HepG2 (cell line): Measurements from ENCODE around the gene GPAT3. TPM values are rescaled to one million over a fixed set of nuclear protein-coding genes. Genes with fewer than 3 reads are reported as not detected.
A peak's percentile ranks its signal among the peaks of the same experiment; 100 is the strongest.
"Not testable (repeated sequence)": the region's sequence is repeated elsewhere in the genome, so short reads cannot be mapped to it uniquely, and the experiment has no call there.

Source experiments
- ATAC-seq: fragments of 200-7000 bp; cut with Tn5 transposase; 3 replicates; pipeline ENCODE4 v1.9.1; 2020; ENCODE audit warnings: mild to moderate bottlenecking, moderate library complexity
- BruUV-seq: library from RNA; stranded (reverse); fragments of 400-500 nt; replicated peaks from 2 replicates; lab custom pipeline; 2021; lab: Mats Ljungman, UMichigan
- CTCF ChIA-PET: fragments of 300-600 bp; formaldehyde crosslinking; extraction: SDS; loops from one replicate; lab custom pipeline; 2021; ENCODE audit warnings: low total read pairs, inconsistent platforms, low intra/inter-chr PET ratio; lab: Yijun Ruan, JAX
- POLR2A ChIA-PET: fragments of 350-600 bp; sonication (Branson Sonifier 250); formaldehyde crosslinking; loops from one replicate; lab custom pipeline; 2020; ENCODE audit warnings: antibody characterized with exemption, inconsistent platforms; lab: Yijun Ruan, JAX
- DNase-seq: peaks from one replicate; pipeline ENCODE4 v3.0.0-alpha.2; 2015; ENCODE audit warnings: low spot score
- FAIRE-seq: peaks from 3 replicates; lab custom pipeline; 2011; peaks lifted over from hg19 to GRCh38; lab: Jason Lieb, UNC
- H2AFZ ChIP-seq: one replicate; pipeline ENCODE4 v1.6.1; 2011; ENCODE audit warnings: low read length, inconsistent platforms
- H3K27ac ChIP-seq: fragments of 300-600 bp; 3 replicates; pipeline ENCODE4 v1.8.0; 2011; ENCODE audit warnings: mixed run types, mild to moderate bottlenecking, mixed read lengths, low read length, inconsistent platforms; ENCODE audit not compliant: insufficient read depth; ENCODE audit errors: extremely low read length
- H3K27me3 ChIP-seq, 2 experiments: fragments of 200-600 bp in 1 of 2; 2 replicates in 1 of 2; 3 replicates in 1 of 2; pipeline versions ENCODE4 v1.6.0 to v1.8.0; 2011; ENCODE audit warnings: low read length in 2 of 2, mild to moderate bottlenecking in 2 of 2, moderate library complexity in 2 of 2, inconsistent platforms in 1 of 2; ENCODE audit not compliant: insufficient read depth in 2 of 2, control insufficient read depth in 1 of 2
- H3K36me3 ChIP-seq, 2 experiments: fragments of 200-600 bp in 1 of 2; replicated peaks in 1 of 2; 2 replicates in 1 of 2; 3 replicates in 1 of 2; pipeline versions ENCODE4 v1.5.1 to v1.8.0; 2011; ENCODE audit warnings: low read length in 2 of 2, inconsistent platforms in 1 of 2; ENCODE audit not compliant: insufficient read depth in 2 of 2, control insufficient read depth in 1 of 2
- H3K4me1 ChIP-seq: 2 replicates; pipeline ENCODE4 v1.5.1; 2012; ENCODE audit warnings: low read length, inconsistent platforms; ENCODE audit not compliant: insufficient read depth
- H3K4me2 ChIP-seq: 2 replicates; pipeline ENCODE4 v1.6.0; 2011; ENCODE audit warnings: low read depth, low read length, inconsistent platforms
- H3K4me3 ChIP-seq, 3 experiments: fragments of 200-600 bp in 1 of 3; sonication (generic), shearing (Covaris generic) in 1 of 3; replicated peaks in 1 of 3; 2 replicates each; pipeline ENCODE4 v1.5.1; 2011 to 2016; ENCODE audit warnings: low read length in 3 of 3, inconsistent platforms in 2 of 3, low read depth in 2 of 3, mild to moderate bottlenecking in 2 of 3, control low read depth in 1 of 3, mixed read lengths in 1 of 3; ENCODE audit not compliant: insufficient read depth in 1 of 3
- H3K79me2 ChIP-seq: one replicate; pipeline ENCODE4 v1.6.1; 2011; ENCODE audit warnings: low read length, inconsistent platforms; ENCODE audit not compliant: insufficient read depth
- H3K9ac ChIP-seq: 2 replicates; pipeline ENCODE4 v1.6.0; 2011; ENCODE audit warnings: mild to moderate bottlenecking, low read depth, low read length, inconsistent platforms; ENCODE audit not compliant: insufficient read depth
- H3K9me3 ChIP-seq: 2 replicates; pipeline ENCODE4 v1.5.1; 2012; ENCODE audit warnings: mild to moderate bottlenecking, low read length
- H4K20me1 ChIP-seq: 2 replicates; pipeline ENCODE4 v1.6.0; 2011; ENCODE audit warnings: inconsistent platforms, mild to moderate bottlenecking, low read length, moderate library complexity; ENCODE audit not compliant: insufficient read depth
- CHD4 ChIP-seq: fragments of 200-600 bp; sonication (generic); IDR thresholded peaks from 2 replicates; pipeline ENCODE4 v1.7.0; 2017; ENCODE audit warnings: mild to moderate bottlenecking, low read length, borderline replicate concordance
- CTCF ChIP-seq: sonication (generic); formaldehyde crosslinking; IDR thresholded peaks from 2 replicates; pipeline ENCODE4 v1.5.0; 2020; ENCODE audit warnings: mild to moderate bottlenecking, missing genetic modification reagents, moderate library complexity
- DRAP1 ChIP-seq: IDR thresholded peaks from 2 replicates; pipeline ENCODE4 v1.6.1; 2016; ENCODE audit warnings: missing genetic modification reagents, missing compliant biosample characterization
- SMC3 ChIP-seq: IDR thresholded peaks from 2 replicates; pipeline ENCODE4 v1.6.1; 2011; ENCODE audit warnings: low read length, improper control_type of control experiment
- STAG1 ChIP-seq: sonication (generic); formaldehyde crosslinking; IDR thresholded peaks from 2 replicates; pipeline ENCODE4 v1.4.0; 2020; ENCODE audit warnings: missing genetic modification reagents
- ZBTB21 ChIP-seq: sonication (generic); formaldehyde crosslinking; IDR thresholded peaks from 2 replicates; pipeline ENCODE4 v1.4.0; 2020; ENCODE audit warnings: missing genetic modification reagents
- ZNF280D ChIP-seq: sonication (generic); formaldehyde crosslinking; IDR thresholded peaks from 2 replicates; pipeline ENCODE4 v1.5.1; 2020; ENCODE audit warnings: mild to moderate bottlenecking, missing genetic modification reagents
- WGBS: methylation state at CpG from one replicate; pipeline ENCODE4 v1.1.6; 2017; ENCODE audit warnings: low lambda C conversion rate; 5-methylcytosine and 5-hydroxymethylcytosine counted together
- in situ Hi-C: cut with HindIII; loops from 2 replicates; pipeline ENCODE4 v1.10.0; 2017; ENCODE audit warnings: low pct_unique_long_range_greater_than_20kb; ENCODE audit not compliant: extremely low pct_ligation_motif_present
- intact Hi-C: fragments of 100-400 bp; cut with micrococcal nuclease; formaldehyde crosslinking; loops from one replicate; pipeline ENCODE4 v1.10.0; 2022; ENCODE audit not compliant: unreplicated experiment
- polyA plus RNA-seq, 8 experiments: library from polyadenylated mRNA; depleted of rRNA in 3 of 8; stranded (reverse) in 7 of 8; unstranded in 1 of 8; fragments of >200 nt; fragmentation: Illumina TruSeq in 4 of 8; extraction: Trizol in 4 of 8; gene quantifications; 2 replicates each; pipeline versions ENCODE4 v1.2.1 to v1.2.3, GENCODE V29; 2011 to 2016; ENCODE audit warnings: low read depth in 4 of 8, missing spikeins in 1 of 8, mixed read lengths in 1 of 8; ENCODE audit not compliant: insufficient read depth in 1 of 8
- total RNA-seq, 5 experiments: library from RNA; depleted of rRNA; stranded (reverse); fragments of >200 nt; fragmentation: Illumina TruSeq; extraction: Trizol; gene quantifications; 2 replicates each; pipeline ENCODE4 v1.2.3, GENCODE V29; 2016; ENCODE audit warnings: low read depth in 1 of 5

GPAT3 gene
- total and polyA plus RNA-seq, 2 of the 13 experiments (the other 11 are each of a cell fraction or from before 2014, with no cell fraction given), result 2.4 to 2.6 TPM

- TF ChIP-seq DRAP1 (no peak), ZNF280D (CRISPR knock-in tag) (no peak), ZBTB21 (CRISPR knock-in tag) (no peak)
Measured at GRCh38 chr4:83489711-83490326, 46.1 kb upstream of the GPAT3 start (continued).

GRCh38 chr4:83490876-83491450 is 44.9 kb upstream of the GPAT3 start:
- H3K27ac ChIP-seq, result no peak overlapping the region
- H4K20me1 ChIP-seq, result no peaks in the 10 kb centered on the region
- no peak overlapping the region for H3K4me3 ChIP-seq
- no peaks in the 10 kb centered on the region for H3K36me3 ChIP-seq
- no peak overlapping the region for H2AFZ ChIP-seq
- BruUV-seq, result no TSS peak
- ChIA-PET CTCF (interaction anchor here (3.9 kb wide), 1 partner anchor 149 kb away, joined by 14 read pairs; no protein-coding TSS in a partner anchor), POLR2A (interaction anchor here (0.9 kb wide), 1 partner anchor 478 kb away, joined by 3 read pairs; no protein-coding TSS in a partner anchor)
- H3K9me3 ChIP-seq, result no peaks in the 10 kb centered on the region
- intact Hi-C loops, result loop anchor here (1.0 kb wide), 1 partner anchor 149 kb away; no protein-coding TSS in a partner anchor
- peaks cover 23% of the 10 kb centered on the region for H3K4me1 ChIP-seq
- 3% methylated on average over 1 of the region's 1 CpG for WGBS
- no peaks in the 10 kb centered on the region for H3K79me2 ChIP-seq
- in situ Hi-C loops, result no loop called here
- DNase-seq, result peak; percentile 34
- TF ChIP-seq CHD4, result no peak
- peak; percentile 59 for TF ChIP-seq CTCF (CRISPR knock-in tag)
- peak; percentile 45; the same call in 1 of the 2 replicates for TF ChIP-seq STAG1 (CRISPR knock-in tag)
- peak; percentile 53 for TF ChIP-seq SMC3
- ATAC-seq, result no peak
- no peak overlapping the region for H3K9ac ChIP-seq
- no peak for FAIRE-seq
- H3K27me3 ChIP-seq, result no peaks in the 10 kb centered on the region
- H3K4me2 ChIP-seq, result no peak overlapping the region

GRCh38 chr4:83496085-83496917 is 39.6 kb upstream of the GPAT3 start:
- intact Hi-C loops, H3K4me1 ChIP-seq, H3K79me2 ChIP-seq, H3K36me3 ChIP-seq, ATAC-seq, in situ Hi-C loops, H4K20me1 ChIP-seq, H3K9me3 ChIP-seq, H3K27ac ChIP-seq, CTCF ChIA-PET, FAIRE-seq, H3K4me3 ChIP-seq, BruUV-seq, H2AFZ ChIP-seq, H3K27me3 ChIP-seq, H3K9ac ChIP-seq, H3K4me2 ChIP-seq, DNase-seq: not testable (repeated sequence)
- 51% methylated on average over 6 of the region's 8 CpGs for WGBS
- POLR2A ChIA-PET, result interaction anchor here (0.6 kb wide), 1 partner anchor 45 kb away, joined by 3 read pairs; no protein-coding TSS in a partner anchor
